ENCODE data around the gene GPR137.
"Not testable (repeated sequence)": the region's sequence is repeated elsewhere in the genome, so short reads cannot be mapped to it uniquely, and the experiment has no call there.

The GPR137 gene

GRCh38 chr11:64303109-64304031, 17.7 kb downstream of the GPR137 start:
- DNase-seq (ENCODE audit: low read depth in 2 of 2): no peak

DNA sequence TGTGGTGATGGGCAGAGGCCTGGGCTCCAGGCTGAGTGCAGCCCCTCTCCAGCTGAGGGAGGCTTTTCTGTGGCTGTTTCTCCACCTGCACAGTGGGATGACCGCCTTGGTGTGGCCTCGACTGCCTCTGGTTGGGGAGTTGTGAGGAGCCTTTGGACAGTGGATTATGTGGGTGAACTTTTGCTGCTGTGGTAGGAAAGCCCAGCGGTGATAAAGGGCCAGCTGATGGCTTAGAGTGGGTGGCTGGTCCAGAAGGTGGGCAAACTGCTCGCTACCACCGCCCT, 18.3 kb downstream of the GPR137 start:
- DNase-seq (ENCODE audit: low read depth in 2 of 2): no peak

DNA sequence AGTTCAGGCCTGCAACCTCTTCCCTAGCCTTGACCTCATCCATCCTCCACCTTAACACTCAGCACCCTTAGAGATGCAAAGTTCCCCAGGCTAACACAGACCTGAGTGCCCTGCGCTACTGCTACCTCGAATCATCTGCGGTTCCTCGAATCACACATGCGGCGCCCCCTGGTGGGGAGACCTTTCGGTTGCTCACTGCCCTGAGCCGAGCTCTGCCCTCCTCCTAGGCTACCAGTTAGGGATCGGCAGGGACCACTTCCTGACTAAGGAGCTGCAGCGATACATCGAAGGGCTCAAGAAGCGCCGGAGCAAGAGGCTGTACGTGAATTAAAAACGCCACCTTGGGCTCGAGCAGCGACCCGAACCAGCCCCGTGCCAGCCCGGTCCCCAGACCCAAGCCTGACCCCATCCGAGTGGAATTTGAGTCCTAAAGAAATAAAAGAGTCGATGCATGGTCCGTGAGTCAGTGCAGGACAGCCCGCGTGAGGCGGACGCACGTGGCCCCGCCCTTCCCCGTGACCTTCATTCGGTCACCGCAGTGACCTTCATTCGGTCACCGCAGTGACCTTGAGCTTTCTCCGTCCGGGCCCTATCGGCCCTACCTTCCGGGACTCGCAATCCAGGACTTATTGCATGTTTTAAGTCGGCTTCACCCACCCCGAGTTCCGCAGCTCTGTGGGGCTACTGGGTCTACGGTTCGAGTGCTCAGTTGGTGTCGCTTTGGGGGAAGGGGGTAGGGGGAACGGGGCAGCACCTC, 18.8 kb downstream of the GPR137 start:
- DNase-seq (ENCODE audit: low read depth in 2 of 2): peak; percentile 84 to 92

GRCh38 chr11:64305075-64305690, 19.5 kb downstream of the GPR137 start, which contains the start of gene ESRRA:
Gene ESRRA (plus strand): TSS chr11:64305524. CDS start chr11:64307180, 1,656 bp downstream.
- DNase-seq (ENCODE audit: low read depth in 2 of 2): peak; percentile 99

GRCh38 chr11:64305691-64306562, 20.3 kb downstream of the GPR137 start:
- peak in 1 of 2 donors; percentile 44 for DNase-seq (ENCODE audit: low read depth in 2 of 2)

GRCh38 chr11:64306563-64306875, 20.9 kb downstream of the GPR137 start:
- no peak for DNase-seq (ENCODE audit: low read depth in 2 of 2)

DNA sequence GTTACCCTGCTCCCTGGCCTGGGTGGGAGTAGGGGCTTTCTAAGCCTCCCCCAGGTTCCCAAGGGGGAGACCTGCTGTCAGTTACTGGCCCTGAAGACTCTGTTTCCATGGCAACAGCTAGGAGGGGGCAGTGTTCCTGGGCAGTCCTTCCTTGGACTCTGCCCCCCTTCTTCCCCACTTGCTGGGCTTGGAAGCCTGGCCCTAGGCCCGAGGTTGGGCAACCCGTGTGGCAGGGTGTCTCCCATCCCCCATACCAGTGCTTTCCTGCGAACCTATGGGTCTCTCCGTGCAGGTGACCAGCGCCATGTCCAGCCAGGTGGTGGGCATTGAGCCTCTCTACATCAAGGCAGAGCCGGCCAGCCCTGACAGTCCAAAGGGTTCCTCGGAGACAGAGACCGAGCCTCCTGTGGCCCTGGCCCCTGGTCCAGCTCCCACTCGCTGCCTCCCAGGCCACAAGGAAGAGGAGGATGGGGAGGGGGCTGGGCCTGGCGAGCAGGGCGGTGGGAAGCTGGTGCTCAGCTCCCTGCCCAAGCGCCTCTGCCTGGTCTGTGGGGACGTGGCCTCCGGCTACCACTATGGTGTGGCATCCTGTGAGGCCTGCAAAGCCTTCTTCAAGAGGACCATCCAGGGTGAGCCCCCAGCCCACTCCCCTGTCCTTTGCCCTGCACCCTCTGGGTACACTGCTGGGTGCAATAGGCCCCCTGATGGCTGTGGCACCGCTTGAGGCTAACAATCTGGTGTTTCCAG, 21.4 kb downstream of the GPR137 start:
- no peak for DNase-seq (ENCODE audit: low read depth in 2 of 2)

DNA sequence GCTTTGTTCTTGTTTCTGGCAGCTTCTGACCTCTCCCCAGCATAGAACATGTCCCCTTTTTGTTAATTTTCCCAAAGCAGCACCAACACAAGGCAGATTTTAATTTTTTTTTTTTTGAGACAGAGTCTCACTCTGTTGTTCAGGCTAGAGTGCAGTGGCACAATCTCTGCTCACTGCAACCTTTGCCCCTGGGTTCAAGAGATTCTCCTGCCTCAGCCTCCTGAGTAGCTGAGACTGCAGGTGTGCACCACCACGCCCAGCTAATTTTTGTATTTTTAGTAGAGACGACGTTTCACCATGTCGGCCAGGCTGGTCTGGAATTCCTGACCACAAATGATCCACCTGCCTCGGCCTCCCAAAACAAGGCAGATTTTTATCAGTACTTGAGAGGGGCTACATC, 22.1 kb downstream of the GPR137 start:
- DNase-seq (ENCODE audit: low read depth in 2 of 2): not testable (repeated sequence)

- DNase-seq (ENCODE audit: low read depth in 2 of 2): no peak
These were observed 27.3 kb downstream of the GPR137 start for GRCh38 chr11:64312947-64313346.

DNA sequence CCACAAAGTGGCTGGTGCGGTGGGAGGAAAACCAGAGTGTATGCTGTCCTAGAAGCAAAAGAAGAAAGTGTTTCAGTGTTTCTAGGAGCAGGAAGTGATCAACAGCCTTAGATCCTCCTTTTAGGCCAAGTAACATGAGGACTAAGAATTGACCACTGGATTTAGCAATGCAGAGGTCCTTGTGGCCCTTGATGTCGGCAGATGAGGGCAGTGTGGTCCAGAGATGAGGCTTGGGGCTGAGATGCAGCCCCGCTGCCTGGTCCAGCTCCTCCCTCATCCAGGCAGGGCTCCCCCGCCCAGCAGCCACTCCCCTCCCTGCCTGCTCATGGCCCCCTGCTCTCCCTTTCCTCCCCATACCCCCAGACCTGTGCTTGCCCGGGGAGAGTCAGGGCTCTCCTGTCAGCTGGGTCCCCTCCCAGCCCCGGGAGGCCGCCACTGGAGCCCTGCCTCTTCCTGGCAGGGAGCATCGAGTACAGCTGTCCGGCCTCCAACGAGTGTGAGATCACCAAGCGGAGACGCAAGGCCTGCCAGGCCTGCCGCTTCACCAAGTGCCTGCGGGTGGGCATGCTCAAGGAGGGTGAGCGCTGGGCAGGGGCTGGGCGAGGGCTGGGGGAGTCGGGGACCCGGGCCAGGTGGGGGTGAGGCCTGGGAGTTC, 28.0 kb downstream of the GPR137 start:
- DNase-seq (ENCODE audit: low read depth in 2 of 2): no peak

- no peak for DNase-seq (ENCODE audit: low read depth in 2 of 2)
These were observed 28.6 kb downstream of the GPR137 start for GRCh38 chr11:64314146-64314804.

DNA sequence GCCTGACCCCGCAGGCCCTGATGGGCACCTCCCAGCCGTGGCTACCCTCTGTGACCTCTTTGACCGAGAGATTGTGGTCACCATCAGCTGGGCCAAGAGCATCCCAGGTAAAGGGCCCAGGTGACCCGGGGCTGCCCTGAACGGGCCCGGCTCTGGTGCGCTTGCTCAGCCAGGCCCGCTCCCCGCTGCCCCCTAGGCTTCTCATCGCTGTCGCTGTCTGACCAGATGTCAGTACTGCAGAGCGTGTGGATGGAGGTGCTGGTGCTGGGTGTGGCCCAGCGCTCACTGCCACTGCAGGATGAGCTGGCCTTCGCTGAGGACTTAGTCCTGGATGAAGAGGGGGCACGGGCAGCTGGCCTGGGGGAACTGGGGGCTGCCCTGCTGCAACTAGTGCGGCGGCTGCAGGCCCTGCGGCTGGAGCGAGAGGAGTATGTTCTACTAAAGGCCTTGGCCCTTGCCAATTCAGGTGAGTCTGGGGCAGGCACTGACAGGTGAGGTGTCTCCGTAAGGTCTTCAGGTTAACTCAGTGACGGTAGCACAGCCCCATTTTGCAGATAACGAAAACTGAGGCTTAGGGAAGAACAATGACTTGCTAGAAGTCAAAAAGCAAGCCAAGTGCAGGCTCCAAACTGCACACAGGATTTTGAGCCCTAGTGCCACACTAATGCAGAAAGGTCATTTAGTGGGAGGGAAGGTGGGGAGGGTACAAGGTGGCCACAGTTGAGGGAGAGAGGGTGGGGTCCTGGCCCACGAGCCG, 29.3 kb downstream of the GPR137 start:
- no peak for DNase-seq (ENCODE audit: low read depth in 2 of 2)

GRCh38 chr11:64315667-64316526, 30.2 kb downstream of the GPR137 start:
- not testable (repeated sequence) for DNase-seq (ENCODE audit: low read depth in 2 of 2)

DNA sequence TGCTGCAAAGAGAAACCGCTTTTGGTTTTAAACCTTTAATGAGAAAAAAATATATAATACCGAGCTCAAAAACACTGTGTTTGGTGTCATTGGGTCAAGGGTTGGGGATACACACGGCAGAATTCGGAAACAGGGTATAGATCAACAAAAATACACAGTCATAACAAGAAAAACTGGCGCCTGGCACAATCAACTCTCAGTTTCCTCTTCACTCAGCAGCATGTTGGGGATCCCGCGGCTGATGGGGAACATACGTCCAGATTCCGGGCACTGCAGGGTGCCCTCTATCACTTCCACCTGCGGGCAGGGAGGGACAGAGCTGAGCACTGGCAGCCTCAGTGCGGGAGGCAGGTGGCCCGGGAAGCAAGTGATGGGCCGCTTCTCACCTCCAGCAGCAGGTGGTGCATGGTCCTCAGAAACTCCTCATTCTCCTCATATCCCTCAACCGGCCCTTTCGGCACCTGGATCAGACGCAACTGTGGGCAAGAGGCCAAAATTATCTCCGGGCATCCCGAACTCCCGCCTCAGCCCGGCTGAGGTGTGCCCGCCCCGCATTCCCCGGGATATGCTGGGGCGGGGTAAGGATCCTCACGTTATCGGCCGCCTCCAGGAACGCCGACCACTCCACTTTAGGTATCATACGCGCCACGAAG, 31.1 kb downstream of the GPR137 start:
- DNase-seq (ENCODE audit: low read depth in 2 of 2): no peak

DNA sequence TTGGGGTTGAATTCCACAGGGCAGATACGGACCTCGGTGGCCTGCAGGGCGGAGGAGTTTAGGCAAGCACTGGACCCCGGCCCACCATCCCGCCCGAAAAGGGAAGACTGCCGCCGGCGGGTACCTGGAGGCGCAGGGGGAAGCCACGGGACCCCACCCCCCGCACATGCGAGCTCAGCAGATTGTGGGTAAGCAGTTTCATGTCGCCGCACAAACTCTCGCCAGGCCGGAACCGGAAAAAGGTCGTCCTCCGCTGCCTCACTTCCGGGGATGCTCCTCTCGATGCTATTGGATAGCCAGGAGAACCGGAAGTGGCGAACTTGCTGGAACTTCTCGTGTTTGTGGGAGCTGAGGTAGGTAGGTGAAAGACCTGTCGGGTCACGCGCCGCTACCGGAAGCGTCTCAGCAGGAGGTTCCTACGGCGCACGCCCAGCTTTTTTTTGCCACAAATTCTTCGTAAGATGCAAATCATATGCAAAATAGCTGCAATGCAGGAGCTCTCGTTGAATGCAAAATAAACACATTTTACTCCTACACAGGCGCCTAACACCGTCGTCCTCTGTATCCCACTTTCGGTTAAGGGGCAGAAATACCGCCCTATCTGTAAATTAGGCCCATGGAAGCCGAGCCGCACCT, 31.8 kb downstream of the GPR137 start, which contains the start of gene TRMT112:
TSS of gene TRMT112 (minus strand) at position 235 of the 636 bp plus-strand sequence. CDS start at position 202, 33 bp downstream.
- peak; percentile 79 to 93 for DNase-seq (ENCODE audit: low read depth in 2 of 2)

DNA sequence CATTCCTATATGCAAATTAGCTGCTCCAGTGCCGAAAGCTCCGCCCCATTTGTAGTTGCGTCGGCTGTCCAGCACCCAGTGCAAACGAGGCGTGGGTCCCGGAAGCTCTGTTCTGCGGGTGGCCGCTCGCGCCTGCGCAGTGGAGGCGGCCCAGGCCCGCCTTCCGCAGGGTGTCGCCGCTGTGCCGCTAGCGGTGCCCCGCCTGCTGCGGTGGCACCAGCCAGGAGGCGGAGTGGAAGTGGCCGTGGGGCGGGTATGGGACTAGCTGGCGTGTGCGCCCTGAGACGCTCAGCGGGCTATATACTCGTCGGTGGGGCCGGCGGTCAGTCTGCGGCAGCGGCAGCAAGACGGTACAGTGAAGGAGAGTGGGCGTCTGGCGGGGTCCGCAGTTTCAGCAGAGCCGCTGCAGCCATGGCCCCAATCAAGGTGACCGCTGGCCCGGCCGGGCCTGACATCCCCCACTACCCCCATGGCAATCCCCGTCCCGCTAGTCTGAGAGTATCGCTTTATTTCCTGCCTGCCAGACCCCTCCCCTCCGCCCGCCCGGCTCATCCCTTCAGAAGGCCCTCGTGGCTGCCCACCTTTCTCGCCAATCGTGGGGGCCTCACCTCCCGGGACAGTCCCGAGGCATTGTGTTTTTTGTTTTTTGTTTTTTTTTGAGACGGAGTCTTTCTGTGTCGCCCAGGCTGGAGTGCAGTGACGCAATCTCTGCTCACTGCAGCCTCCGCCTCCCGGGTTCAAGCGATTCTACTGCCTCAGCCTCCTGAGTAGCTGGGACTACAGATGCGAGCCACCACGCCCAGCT, 32.5 kb downstream of the GPR137 start, which contains the start of gene PRDX5:
TSS of gene PRDX5 (plus strand) at position 161 of the 805 bp plus-strand sequence. CDS start at position 256, 95 bp downstream.
- peak; percentile 83 to 90 for DNase-seq (ENCODE audit: low read depth in 2 of 2)
